Gastrocnemius medialis (tissue), 4 donors: ENCODE results near the gene FAM25G. TPM values are rescaled to one million over a fixed set of nuclear protein-coding genes. Genes with fewer than 3 reads are reported as not detected.
"Not testable (repeated sequence)": the region's sequence is repeated elsewhere in the genome, so short reads cannot be mapped to it uniquely, and the experiment has no call there.

ENCODE experiments used
- ATAC-seq, 2 donors: fragments of 150-250 bp; one replicate each; pipeline ENCODE4 v1.9.1; 2016
- DNase-seq, 2 donors: peaks; one replicate each; pipeline ENCODE4 v3.0.0-alpha.2; 2019
- H3K27ac ChIP-seq, 4 donors: fragments of 200-600 bp; sonication (generic); 1 replicate in 1 of 4; 2 replicates in 3 of 4; pipeline ENCODE4 v1.5.1; 2016 to 2018; ENCODE audit warnings: mild to moderate bottlenecking in 2 of 4, moderate library complexity in 1 of 4
- H3K27me3 ChIP-seq, 3 donors: fragments of 200-600 bp; sonication (generic) in 2 of 3; 1 replicate in 1 of 3; 2 replicates in 2 of 3; pipeline versions ENCODE4 v1.5.1 to v1.6.0; 2016 to 2019; ENCODE audit warnings: mild to moderate bottlenecking in 1 of 3, moderate library complexity in 1 of 3
- H3K36me3 ChIP-seq, 2 donors: fragments of 200-600 bp; sonication (generic) in 1 of 2; one replicate each; pipeline ENCODE4 v1.5.1; 2017 to 2018
- H3K4me1 ChIP-seq, 2 donors: fragments of 200-600 bp; sonication (generic) in 1 of 2; one replicate each; pipeline ENCODE4 v1.5.1; 2016 to 2017; ENCODE audit warnings: mild to moderate bottlenecking in 2 of 2
- H3K4me3 ChIP-seq, 4 donors: fragments of 200-600 bp; sonication (generic) in 3 of 4; 1 replicate in 1 of 4; 2 replicates in 3 of 4; pipeline ENCODE4 v1.5.1; 2016 to 2019; ENCODE audit warnings: mild to moderate bottlenecking in 2 of 4
- H3K9me3 ChIP-seq, 3 donors: fragments of 200-600 bp; sonication (generic) in 2 of 3; 1 replicate in 1 of 3; 2 replicates in 2 of 3; pipeline ENCODE4 v1.5.1; 2016 to 2019
- in situ Hi-C, 4 donors: fragments of 200-750 bp; cut with MboI; loops; one replicate each; pipeline versions ENCODE4 v1.15.0 to v1.8.0; 2017; ENCODE audit warnings: low sequenced_read_pairs in 4 of 4
- intact Hi-C: fragments of 100-400 bp; cut with DNase I; formaldehyde crosslinking; loops from one replicate; pipeline ENCODE4 v1.15.1; 2023; ENCODE audit warnings: low total_unique reads
- total RNA-seq, 4 donors: library from RNA; depleted of rRNA; stranded (reverse); fragments of >200 nt; gene quantifications; one replicate each; pipeline versions ENCODE4 v1.1.0 to v1.2.3, GENCODE V29; 2016

The FAM25G gene
- total RNA-seq, 4 donors from 2014 or later = not detected

DNA sequence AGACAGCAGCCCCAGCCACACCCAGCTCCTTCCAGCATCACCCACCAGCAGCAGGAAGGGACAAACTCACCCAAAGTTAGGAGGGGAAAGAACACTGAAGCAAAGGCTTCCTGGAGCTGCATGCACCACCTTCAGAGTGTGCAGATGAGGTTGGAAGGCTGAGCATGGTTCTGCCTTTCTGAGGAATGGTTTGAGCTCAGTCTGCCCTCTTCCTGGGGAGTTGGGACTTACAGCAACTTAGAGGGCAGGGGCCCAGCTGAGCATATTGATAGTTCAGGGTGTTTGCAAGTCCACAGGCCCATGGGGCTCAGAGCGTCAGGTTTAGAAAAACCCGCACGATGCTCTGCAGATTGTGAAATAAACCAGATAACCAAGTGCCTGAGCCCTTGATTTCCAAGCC, 11.4 kb downstream of the FAM25G start:
- in situ Hi-C loops, H3K27me3 ChIP-seq, H3K4me1 ChIP-seq, H3K27ac ChIP-seq, H3K4me3 ChIP-seq, H3K9me3 ChIP-seq, H3K36me3 ChIP-seq, intact Hi-C loops, DNase-seq, ATAC-seq: not testable (repeated sequence)

DNA sequence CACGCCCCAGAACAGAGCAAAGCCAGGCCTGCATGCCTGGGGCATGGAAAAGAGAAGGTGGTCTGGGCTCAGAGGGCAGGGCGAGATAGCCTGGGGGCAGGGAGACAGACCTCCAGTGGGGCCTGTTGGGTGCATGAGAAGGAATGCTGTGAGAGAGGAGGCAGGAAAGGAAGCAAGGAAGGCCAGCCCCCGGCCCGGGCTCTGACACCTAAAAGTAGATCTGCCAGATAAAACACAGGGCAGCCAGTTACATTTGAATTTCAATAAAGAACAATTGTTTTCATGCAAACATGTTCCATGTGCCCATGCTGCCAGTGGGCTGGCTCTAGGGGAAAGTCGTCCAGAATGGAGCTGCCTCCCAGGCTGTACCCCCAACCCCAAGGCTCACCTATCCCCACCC, 13.4 kb downstream of the FAM25G start:
- H3K27ac ChIP-seq, H3K4me1 ChIP-seq, ATAC-seq, in situ Hi-C loops, DNase-seq, H3K27me3 ChIP-seq, H3K36me3 ChIP-seq, intact Hi-C loops, H3K9me3 ChIP-seq, H3K4me3 ChIP-seq: not testable (repeated sequence)

GRCh38 chr10:47477078-47477477, 14.4 kb downstream of the FAM25G start:
- in situ Hi-C loops, ATAC-seq, intact Hi-C loops, H3K4me3 ChIP-seq, H3K9me3 ChIP-seq, H3K27ac ChIP-seq, DNase-seq, H3K27me3 ChIP-seq, H3K36me3 ChIP-seq, H3K4me1 ChIP-seq: not testable (repeated sequence)

GRCh38 chr10:47475101-47475500, 16.4 kb downstream of the FAM25G start:
- H3K9me3 ChIP-seq, DNase-seq, intact Hi-C loops, H3K27ac ChIP-seq, ATAC-seq, in situ Hi-C loops, H3K4me3 ChIP-seq, H3K4me1 ChIP-seq, H3K27me3 ChIP-seq, H3K36me3 ChIP-seq: not testable (repeated sequence)

DNA sequence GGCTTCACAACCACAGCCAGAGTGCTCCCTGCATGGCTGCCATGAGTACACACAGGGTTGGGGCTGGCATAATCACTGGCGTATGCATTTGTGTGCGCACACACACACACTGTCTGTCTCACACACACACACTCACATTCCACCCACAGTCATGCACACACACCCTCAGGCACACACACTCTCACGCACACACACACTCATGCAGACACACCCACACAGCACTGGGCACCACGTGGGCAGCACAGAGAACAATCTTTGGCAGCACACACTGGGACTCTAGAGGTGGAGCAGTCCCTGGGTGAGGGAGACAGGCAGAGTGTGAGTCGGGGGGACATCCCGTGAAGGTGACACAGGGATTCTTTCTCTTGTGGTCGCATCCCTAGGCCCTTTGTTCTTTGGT, 18.0 kb downstream of the FAM25G start:
- H3K27ac ChIP-seq, DNase-seq, H3K4me1 ChIP-seq, H3K36me3 ChIP-seq, H3K9me3 ChIP-seq, ATAC-seq, H3K4me3 ChIP-seq, in situ Hi-C loops, H3K27me3 ChIP-seq, intact Hi-C loops: not testable (repeated sequence)

DNA sequence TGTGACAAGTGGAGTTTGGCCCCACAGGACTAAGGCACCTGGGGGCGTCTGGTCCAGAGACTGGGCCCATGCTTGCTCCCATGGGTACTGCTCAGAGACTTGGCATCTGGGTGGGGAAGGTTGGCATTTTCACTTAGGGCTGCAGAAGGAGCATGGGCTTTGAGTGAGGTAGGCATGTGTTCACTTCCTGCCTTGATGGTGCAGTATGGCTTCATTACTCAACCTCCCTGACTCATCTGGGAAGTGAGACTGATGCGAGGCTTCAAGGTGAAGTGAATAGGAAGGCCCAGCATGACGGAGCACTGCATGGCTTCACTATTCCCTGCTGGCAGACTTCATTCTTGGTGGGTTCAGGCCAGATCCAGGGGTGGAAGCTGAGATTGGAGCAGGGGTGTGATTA, 18.9 kb downstream of the FAM25G start:
- in situ Hi-C loops, ATAC-seq, H3K36me3 ChIP-seq, H3K9me3 ChIP-seq, H3K4me3 ChIP-seq, H3K27ac ChIP-seq, H3K4me1 ChIP-seq, H3K27me3 ChIP-seq, DNase-seq, intact Hi-C loops: not testable (repeated sequence)

GRCh38 chr10:47472072-47472471, 19.4 kb downstream of the FAM25G start:
- H3K4me3 ChIP-seq, H3K9me3 ChIP-seq, in situ Hi-C loops, H3K27me3 ChIP-seq, H3K36me3 ChIP-seq, H3K27ac ChIP-seq, intact Hi-C loops, ATAC-seq, H3K4me1 ChIP-seq, DNase-seq: not testable (repeated sequence)

- H3K9me3 ChIP-seq, DNase-seq, intact Hi-C loops, H3K36me3 ChIP-seq, H3K4me3 ChIP-seq, in situ Hi-C loops, ATAC-seq, H3K27ac ChIP-seq, H3K27me3 ChIP-seq, H3K4me1 ChIP-seq: not testable (repeated sequence)
These were observed 22.6 kb downstream of the FAM25G start for GRCh38 chr10:47468731-47469528.

- intact Hi-C loops = not testable (repeated sequence)
These were observed 23.5 kb downstream of the FAM25G start for GRCh38 chr10:47467957-47468356.

GRCh38 chr10:47467458-47467857, 24.0 kb downstream of the FAM25G start:
- H3K4me1 ChIP-seq, H3K9me3 ChIP-seq, in situ Hi-C loops, intact Hi-C loops, ATAC-seq, H3K27me3 ChIP-seq, H3K4me3 ChIP-seq, H3K27ac ChIP-seq, H3K36me3 ChIP-seq, DNase-seq: not testable (repeated sequence)

More at GRCh38 chr10:47467957-47468356, 23.5 kb downstream of the FAM25G start:
- H3K27me3 ChIP-seq, DNase-seq, H3K9me3 ChIP-seq, H3K4me3 ChIP-seq, H3K36me3 ChIP-seq, H3K4me1 ChIP-seq, ATAC-seq, H3K27ac ChIP-seq, in situ Hi-C loops: not testable (repeated sequence)

GRCh38 chr10:47465216-47465917, 26.1 kb downstream of the FAM25G start:
- DNase-seq, in situ Hi-C loops: not testable (repeated sequence)

More at GRCh38 chr10:47465216-47465917, 26.1 kb downstream of the FAM25G start:
- intact Hi-C loops, H3K4me1 ChIP-seq, H3K9me3 ChIP-seq, ATAC-seq, H3K36me3 ChIP-seq, H3K27me3 ChIP-seq, H3K27ac ChIP-seq, H3K4me3 ChIP-seq: not testable (repeated sequence)
